GM12874 (cell line): ENCODE results near the gene NTM.

Experiments used
- CTCF ChIP-seq: IDR thresholded peaks from 2 replicates; pipeline ENCODE4 v1.5.1; 2011; ENCODE audit warnings: low read depth, mild to moderate bottlenecking, control low read depth, low read length, moderate library complexity; ENCODE audit not compliant: insufficient read depth

The NTM gene

GRCh38 chr11:131977854-131978253 lies 607.4 kb downstream of the NTM start:
- TF ChIP-seq CTCF, result no peak

- TF ChIP-seq CTCF, result no peak
These were observed 607.9 kb downstream of the NTM start for GRCh38 chr11:131978351-131978750.

DNA sequence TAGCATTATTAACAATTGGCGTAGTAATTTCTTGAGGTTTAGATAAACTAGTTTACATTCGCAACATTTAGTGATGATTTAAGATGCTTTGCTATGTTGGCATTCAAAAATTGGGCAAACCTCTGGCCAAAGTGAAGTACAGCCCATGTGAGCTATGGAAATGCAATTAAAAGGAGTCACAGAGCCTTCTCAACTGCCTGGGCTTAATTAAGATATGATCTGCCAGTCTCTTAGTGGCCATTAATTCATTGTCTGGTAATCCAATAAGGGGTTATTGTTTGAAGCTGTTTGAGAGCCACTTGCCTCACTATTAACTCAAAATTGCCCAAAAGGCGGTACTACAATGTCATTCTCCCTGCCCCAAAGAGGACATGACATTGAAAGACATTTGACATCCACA lies 608.9 kb downstream of the NTM start:
- no peak for TF ChIP-seq CTCF

GRCh38 chr11:131980199-131980598 lies 609.8 kb downstream of the NTM start:
- no peak for TF ChIP-seq CTCF

DNA sequence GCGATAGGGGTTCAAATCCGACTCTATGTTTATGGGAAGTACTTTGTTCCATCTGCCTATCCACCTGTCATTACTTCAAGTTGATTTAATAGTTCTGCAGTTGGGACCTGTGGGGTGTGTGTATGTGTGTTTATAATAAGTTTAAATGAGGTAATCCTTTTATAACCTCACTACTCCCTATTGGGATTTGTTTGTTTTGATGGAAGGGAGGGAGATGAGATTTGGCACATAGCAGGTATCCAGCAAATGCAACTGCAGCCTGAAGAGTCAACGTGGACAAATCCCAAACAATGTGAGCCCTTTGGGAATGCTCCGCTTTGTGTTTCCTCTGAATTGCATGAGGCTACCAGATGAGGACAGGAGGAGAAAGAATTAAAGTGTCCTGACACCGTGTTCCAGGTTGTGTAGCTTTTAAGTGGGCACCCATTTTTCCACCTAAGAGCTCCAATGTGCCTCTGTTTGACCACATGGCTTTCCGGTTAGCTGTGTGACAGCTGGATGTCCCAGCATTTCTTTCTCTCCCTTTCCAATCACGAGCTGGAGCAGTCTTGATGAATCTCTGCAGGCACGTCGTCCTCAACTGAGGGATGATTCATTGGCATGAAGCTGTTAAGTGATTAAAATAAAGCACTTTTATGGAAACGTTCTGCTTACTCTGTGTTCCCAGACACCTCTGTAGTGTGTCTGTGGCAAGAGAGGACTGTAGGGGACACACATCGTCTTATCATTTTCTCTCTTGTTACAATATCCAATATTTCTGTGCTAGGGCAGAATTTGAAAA lies 610.7 kb downstream of the NTM start:
- no peak for TF ChIP-seq CTCF

DNA sequence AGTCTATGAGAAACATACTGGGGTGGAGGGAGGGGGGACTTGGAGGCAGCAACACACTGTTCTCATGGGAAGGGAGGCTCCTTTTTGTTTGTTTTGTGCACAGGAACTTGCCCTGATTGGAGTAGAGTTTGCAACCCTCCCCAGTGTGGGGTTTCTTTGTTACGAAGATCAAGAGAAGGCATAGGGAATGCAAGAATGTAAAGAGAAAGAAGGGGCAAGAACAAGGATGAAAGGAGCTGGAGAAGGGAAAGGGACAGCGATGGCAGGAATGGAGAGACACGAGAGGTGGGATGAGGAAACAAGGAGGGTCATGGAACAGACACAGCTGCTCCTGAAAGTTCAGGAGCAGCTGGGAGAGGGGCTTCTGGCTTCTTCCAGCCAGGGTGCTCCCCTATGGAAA lies 611.7 kb downstream of the NTM start:
- TF ChIP-seq CTCF, result no peak

DNA sequence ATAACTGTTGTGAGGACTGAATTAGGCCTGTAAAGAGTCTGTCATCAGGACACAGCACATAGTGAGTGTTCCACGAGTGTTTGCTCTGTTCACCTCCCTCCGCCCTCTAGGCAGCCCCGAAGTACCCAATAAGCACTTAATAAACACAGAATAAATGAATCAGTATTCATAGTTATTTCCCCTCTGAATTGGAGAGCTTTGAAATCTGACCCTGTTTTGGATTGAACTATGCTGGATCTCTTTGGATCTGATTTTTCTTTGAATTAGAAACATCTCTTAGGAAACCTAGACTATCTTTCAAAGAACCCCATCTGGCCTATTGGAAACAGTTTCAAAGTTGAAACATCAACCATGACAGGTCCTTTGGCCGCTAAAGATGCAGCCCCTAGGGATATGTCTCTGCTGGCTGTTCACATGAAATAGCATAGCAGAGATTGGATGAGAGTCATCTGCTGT lies 615.5 kb downstream of the NTM start:
- no peak for TF ChIP-seq CTCF
